ENCODE measurements around the gene YWHAG.

DNA sequence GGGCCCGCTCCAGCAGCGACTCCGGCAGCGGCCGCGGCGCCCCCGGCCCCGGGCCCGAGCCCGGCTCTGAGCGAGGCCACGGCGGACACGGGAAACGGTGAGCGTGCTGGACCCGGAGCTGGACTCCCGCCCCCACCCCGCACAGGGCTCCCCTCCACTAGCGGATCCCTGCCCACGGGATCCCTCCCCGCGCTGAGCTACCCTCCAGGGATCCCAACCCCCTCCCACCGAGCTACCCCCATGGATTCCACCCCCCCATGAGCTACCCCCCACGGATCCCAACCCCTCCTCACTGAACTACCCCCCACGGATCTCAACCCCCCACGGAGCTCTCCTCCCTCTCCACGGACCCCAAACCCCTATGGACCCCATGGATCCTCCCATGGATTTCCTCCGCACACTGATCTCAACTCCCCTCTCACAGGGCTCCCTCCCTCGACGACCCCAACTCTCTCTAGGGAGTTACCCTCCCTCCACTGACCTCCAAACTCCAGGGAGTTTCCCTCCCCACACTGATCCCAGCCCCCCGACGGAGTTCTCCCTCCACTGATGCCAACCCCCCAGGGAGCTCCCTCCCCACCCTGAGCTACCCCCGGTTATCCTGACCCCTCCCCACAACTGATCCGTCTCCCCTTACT, 77.0 kb downstream of the YWHAG start:
- TF ChIP-seq, protein P1, sequence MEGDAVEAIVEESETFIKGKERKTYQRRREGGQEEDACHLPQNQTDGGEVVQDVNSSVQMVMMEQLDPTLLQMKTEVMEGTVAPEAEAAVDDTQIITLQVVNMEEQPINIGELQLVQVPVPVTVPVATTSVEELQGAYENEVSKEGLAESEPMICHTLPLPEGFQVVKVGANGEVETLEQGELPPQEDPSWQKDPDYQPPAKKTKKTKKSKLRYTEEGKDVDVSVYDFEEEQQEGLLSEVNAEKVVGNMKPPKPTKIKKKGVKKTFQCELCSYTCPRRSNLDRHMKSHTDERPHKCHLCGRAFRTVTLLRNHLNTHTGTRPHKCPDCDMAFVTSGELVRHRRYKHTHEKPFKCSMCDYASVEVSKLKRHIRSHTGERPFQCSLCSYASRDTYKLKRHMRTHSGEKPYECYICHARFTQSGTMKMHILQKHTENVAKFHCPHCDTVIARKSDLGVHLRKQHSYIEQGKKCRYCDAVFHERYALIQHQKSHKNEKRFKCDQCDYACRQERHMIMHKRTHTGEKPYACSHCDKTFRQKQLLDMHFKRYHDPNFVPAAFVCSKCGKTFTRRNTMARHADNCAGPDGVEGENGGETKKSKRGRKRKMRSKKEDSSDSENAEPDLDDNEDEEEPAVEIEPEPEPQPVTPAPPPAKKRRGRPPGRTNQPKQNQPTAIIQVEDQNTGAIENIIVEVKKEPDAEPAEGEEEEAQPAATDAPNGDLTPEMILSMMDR (IDR thresholded peaks at IDR 0.05; ENCODE audit: low read length) = no peak
- no peak for TF ChIP-seq EZH2 (IDR thresholded peaks at IDR 0.05; ENCODE audit: borderline replicate concordance, low read length)
